GM21390 (cell line): ENCODE data around the gene UCN3.
"Not testable (repeated sequence)": the region's sequence is repeated elsewhere in the genome, so short reads cannot be mapped to it uniquely, and the experiment has no call there.

ENCODE experiments used
- ATAC-seq: cut with Tn5 transposase; IDR thresholded peaks from one replicate; pipeline ENCODE4 v1.9.1; 2021; ENCODE audit not compliant: unreplicated experiment

Gene UCN3

DNA sequence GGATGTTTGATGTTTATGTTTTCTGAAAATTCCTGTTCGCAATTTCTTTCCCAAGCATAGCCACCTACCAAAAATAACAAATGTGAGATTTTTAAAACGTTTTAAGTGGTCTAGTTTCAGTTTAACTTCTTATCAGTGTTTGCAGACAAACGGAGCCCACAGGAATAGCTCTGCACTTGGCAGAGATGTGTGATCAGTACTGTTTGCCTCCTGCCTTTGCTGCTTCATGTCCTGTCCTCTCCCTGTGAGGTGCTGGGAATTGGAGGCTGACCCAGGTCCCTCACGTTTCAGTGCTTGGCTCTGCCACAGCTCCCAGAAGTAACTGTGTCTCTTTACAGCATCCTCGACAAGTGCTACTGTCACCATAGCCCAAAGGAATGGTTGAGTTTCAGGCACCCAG is 1.2 kb downstream of the UCN3 start:
- no peak for ATAC-seq

DNA sequence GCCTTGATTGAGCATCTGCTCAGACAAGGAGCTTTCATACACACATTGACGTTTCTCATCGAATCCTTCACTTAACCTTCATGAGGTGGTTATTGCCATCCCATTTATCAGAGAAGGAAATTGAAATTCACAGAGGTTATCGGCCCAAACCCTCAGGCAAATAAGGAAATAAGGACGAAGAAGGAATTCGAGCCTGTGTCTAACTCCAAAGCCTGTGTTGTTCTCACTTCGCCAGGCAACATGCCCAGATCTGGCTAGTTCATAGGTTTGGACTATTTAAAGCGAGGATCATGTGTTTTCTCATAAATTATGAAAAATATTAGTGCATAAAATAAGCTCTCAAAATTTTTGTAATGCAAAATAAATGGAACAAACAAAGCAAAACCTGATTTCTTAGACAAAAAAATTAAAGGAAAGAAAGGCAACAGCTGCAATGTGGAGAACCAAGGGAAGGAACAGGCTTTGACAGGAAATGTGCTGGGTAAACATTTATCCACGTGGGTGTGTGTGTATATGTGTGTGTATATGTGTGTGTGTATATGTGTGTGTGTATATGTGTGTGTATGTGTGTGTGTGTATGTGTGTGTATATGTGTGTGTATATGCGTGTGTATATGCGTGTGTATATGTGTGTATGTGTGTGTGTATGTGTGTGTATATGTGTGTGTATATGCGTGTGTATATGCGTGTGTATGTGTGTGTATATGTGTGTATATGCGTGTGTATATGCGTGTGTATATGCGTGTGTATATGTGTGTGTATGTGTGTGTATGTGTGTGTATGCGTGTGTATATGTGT is 4.8 kb downstream of the UCN3 start:
- no peak for ATAC-seq

DNA sequence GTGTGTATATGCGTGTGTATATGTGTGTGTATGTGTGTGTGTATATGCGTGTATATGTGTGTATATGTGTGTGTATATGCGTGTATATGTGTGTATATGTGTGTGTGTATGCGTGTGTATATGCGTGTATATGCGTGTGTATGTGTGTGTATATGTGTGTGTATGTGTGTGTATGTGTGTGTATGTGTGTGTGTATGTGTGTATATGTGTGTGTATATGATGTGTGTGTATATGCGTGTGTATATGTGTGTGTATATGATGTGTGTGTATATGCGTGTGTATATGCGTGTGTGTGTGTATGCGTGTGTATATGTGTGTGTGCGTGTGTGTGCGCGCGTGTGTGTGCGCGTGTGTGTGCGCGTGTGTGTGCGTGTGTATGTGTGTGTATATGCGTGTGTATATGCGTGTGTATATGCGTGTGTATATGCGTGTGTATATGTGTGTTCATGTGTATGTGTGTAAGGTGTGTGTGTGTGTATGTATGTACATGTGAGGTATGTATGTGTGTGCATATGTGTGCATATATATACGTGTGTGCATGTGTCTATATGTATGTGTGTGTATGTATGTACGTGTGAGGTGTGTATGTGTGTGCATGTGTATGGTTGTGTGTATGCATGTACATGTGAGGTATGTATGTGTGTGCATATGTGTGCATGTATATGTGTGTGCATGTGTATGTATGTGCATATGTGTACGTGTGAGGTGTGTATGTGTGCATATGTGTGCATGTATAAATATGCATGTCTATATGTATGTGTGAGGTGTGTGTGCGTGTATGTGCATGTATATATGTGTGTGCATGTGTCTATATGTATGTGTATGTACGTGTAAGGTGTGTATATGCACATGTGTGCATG is 6.0 kb downstream of the UCN3 start:
- ATAC-seq, result no peak

GRCh38 chr10:5373307-5373706 is 8.5 kb downstream of the UCN3 start:
- ATAC-seq, result no peak

GRCh38 chr10:5373891-5374611 is 9.3 kb downstream of the UCN3 start:
- no peak for ATAC-seq

GRCh38 chr10:5376450-5376849 is 11.7 kb downstream of the UCN3 start:
- no peak for ATAC-seq

DNA sequence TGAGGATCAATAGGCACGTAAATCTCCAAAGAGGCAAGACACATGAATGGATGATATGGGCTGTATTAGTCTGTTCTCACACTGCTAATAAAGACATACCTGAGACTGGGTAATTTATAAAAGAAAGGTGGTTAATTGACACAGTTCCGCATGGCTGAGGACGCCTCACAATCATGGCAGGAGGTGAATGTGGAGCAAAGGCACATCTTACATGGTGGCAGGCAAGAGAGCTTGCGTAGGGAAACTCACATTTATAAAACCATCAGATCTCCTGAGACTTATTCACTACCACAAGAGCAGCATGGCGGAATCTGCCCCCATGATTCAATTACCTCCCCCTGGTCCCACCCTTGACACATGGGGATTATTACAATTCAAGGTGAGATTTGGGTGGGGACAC is 14.4 kb downstream of the UCN3 start:
- ATAC-seq, result not testable (repeated sequence)

- not testable (repeated sequence) for ATAC-seq
Measured at GRCh38 chr10:5380395-5380794, 15.6 kb downstream of the UCN3 start.

DNA sequence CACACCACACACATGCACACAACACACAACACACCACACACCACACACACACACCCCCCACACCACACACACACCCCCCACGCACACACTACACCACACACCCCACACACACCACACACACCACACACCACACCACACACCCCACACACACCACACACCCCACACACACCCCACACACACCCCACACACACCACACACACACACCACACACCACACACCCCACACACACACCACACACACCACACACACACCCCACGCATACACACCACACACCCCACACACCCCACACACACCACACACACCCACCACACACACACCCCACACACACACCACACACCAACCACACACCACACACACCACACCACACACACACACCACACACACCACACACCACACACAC is 16.4 kb downstream of the UCN3 start:
- no peak for ATAC-seq

GRCh38 chr10:5385224-5385623 is 20.5 kb downstream of the UCN3 start:
- ATAC-seq, result no peak

GRCh38 chr10:5387169-5387568 is 22.4 kb downstream of the UCN3 start:
- no peak for ATAC-seq

DNA sequence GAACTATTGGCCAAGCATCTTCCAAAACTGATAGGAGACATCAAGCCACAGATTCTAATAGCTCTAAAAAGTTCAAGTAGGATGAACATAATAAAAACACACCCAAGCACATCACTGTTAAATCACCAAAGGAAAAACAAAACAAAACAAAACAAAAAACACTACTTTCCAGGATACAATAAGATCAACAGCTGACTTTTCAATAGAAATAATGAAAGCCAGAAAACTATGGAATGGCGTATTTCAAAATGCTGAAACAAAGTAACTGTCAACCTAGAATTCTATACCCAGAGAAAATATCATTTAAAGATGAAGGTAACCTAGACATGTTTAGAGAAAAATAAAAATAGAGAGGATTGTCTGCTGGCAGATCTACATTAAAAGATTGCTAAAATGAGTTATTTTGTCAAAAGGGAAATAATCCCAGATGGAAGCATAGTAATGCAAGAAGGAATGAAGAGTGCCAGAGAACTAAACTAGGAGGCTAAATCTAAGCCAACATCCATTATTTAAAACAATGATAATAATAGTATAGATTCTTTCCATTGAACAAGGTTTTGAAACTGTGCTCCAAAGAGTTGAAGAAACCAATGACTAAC is 25.9 kb downstream of the UCN3 start:
- no peak for ATAC-seq

GRCh38 chr10:5391790-5392189 is 27.0 kb downstream of the UCN3 start:
- ATAC-seq, result no peak

DNA sequence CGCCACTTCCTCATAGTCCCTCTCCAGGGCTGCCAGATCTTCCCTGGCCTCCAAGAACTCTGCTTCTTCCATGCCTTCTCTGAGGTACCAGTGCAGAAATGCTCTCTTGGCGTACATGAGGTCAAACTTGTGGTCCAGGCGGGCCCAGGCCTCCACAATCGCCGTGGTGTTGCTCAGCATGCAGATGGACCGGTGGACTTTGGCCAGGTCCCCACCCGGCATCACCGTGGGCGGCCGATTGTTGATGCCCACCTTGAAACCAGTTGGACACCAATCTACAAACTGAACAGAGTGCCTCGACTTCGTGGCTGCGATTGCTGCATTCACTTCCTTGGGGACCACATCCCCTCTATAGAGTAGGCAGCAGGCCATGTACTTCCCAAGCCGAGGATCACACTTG is 28.8 kb downstream of the UCN3 start:
- ATAC-seq, result no peak

DNA sequence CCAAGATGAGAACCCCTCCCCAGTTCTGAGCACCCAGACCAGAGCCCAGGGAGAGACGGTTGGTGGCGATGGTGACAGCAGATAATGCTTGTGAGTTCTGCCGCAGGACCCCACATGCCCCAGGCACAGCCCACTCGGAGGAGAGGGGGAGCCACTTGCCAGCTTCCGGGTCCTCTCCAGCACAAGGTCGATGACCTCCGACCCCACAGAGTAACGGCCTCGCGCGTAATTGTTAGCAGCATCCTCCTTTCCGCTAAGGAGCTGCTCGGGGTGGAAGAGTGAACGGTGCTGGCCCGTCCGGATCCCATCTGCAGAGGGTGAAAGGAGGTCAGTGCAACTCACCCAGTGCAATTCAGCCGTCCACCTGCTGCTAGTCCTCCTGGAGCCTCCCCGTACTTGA is 30.4 kb downstream of the UCN3 start:
- ATAC-seq, result no peak

DNA sequence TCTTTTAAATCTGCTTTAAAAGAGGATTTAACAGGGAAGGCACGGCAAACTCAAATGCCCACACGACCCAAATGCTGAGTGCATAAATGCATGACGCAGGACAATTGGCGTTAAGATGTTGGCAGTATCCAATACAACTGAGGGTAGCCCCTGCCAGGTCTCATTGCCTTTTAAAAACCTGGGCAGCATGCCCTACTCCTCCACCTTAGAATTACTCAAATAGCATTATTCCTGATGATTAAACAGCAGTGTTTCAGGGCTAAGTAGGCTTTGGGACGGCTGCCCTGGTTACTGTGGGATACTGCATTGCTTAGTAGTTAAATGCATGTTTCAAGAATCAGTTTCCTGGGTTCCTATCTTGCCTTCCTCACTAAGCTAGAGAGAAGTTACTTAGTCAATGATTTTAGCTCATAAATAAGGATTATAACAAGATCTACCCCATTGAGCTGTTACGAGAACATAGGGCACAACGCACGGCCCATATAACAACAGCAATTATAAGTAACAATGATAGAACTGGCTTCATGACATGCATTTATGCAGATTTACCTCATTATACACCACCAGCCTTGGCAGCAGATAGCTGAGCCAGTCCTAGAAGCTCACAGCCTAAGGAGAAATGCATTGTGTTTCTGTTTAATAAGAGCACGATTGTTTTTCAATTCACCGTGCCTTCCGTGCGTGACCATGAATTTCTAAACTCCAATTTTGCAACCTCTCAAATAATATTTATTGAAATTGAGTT is 32.0 kb downstream of the UCN3 start:
- no peak for ATAC-seq

DNA sequence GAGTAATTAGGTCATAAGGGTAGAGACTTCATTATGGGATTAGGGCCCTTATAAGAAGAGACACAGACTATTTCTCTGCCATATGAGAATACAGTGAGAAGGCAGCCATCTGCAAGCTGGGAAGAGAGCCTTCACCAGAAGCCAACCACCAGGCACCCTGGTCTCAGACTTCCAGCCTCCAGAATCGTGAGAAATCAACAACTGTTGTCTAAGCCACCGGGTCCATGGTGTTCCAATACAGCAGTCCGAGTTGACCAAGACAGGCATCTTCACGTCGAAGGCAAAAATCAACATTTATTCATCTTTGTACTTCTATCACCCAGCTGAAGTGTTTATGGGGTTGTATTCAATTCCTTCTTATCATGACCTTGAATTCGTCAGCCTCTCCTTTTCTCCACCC is 34.6 kb downstream of the UCN3 start:
- no peak for ATAC-seq

DNA sequence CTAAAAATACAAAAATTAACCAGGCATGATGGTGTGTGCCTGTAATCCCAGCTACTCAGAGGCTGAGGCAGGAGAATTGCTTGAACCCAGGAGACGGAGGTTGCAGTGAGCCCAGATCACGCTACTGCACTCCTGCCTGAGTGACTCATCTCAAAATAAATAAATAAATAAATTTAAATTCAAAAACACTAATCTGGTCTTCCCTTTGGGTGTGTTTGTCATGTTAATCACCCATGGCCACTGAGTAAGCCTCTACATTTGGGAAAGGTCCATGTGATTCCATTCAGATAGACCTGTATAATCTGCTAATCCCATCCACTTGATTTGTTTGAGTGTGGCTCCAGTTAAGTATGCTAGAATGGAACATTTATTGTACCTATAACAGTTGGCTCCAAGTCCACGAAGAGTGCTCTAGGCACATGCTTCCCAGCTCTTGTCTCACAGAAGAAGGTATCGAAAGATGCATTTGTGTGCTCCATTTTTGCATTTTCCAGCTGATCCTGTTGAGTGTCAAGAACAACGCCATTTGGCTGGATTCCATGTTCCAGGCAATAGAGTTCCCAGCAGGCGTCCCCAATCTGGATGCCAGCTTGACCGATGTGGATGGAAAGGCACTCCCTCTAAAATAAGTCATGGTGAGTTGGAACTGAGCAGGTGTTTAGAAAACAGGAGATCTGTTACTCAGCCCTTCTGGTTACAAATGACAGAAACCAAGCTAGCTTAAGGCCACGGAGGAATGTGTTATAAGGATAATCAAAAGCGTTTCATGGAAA is 35.9 kb downstream of the UCN3 start:
- no peak for ATAC-seq

DNA sequence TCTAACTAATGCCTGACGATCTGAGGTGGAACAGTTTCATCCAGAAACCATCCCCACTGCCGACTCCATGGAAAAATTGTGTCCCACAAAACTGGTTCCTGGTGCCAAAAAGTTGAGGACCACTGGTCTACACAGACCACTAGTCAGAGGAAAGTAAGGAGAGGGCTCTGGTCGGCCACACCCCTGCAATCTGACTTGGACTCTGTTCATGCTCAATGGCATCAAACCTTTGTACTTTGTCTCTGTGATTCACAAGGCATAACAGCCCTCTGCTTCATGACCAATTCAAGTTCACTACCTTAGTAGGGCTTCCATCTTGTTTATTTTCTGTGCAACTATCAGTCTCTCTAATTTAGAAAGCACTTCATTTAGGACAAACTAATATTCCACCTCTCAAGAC is 38.0 kb downstream of the UCN3 start:
- no peak for ATAC-seq
